ENCODE measurements around the gene AREL1. TPM values are rescaled to one million over a fixed set of nuclear protein-coding genes. Genes with fewer than 3 reads are reported as not detected.
"Not testable (repeated sequence)": the region's sequence is repeated elsewhere in the genome, so short reads cannot be mapped to it uniquely, and the experiment has no call there.

The AREL1 gene
- total RNA-seq, result 10 to 100 TPM; 17.0 to 24.3 (median 24.0) TPM

GRCh38 chr14:74712499-74713394 lies at the start of gene AREL1, which contains the start of gene FCF1:
TSS of gene AREL1 (minus strand) at chr14:74713080. CDS start at chr14:74685615, 27,465 bp downstream.
TSS of gene FCF1 (plus strand) at chr14:74713144. CDS start at chr14:74713198, 54 bp downstream.
- peak in 1 of 3 donors; percentile 8 for TF ChIP-seq CTCF (IDR thresholded peaks at IDR 0.05)
- TF ChIP-seq POLR2A (IDR thresholded peaks at IDR 0.05), result no peak
- TF ChIP-seq POLR2AphosphoS5 (IDR thresholded peaks at IDR 0.05), result peak; percentile 91 to 97 (median 96)
- Histone ChIP-seq H3K4me1 (peaks cover 7% of the 10 kb centered on the region in 2 donors), H3K4me3 (peak within 1 kb of the TSS; percentile 70 to 87 (median 81)), H3K9me3 (no peaks in the 10 kb centered on the region), H3K27me3 (no peaks in the 10 kb centered on the region), H3K27ac (peak within 1 kb of the TSS; percentile 92 to 93), H3K36me3 (peaks cover 5% of the 10 kb centered on the region)
- intact Hi-C loops (cut with DNase I; ENCODE audit: low total_unique reads), result no loop called here
- peak; percentile 65 to 76 for DNase-seq (ENCODE audit: low spot score in 2 of 2)

GRCh38 chr14:74758505-74758904 lies 45.6 kb upstream of the AREL1 start:
- H3K27ac ChIP-seq; intact Hi-C loops (cut with DNase I; ENCODE audit: low total_unique reads); H3K36me3 ChIP-seq; H3K4me1 ChIP-seq; H3K4me3 ChIP-seq; H3K9me3 ChIP-seq; DNase-seq (ENCODE audit: low spot score in 2 of 2); H3K27me3 ChIP-seq: not testable (repeated sequence)

- H3K27ac ChIP-seq, result no peak overlapping the region
- H3K9me3 ChIP-seq, result no peaks in the 10 kb centered on the region
- intact Hi-C loops (cut with DNase I; ENCODE audit: low total_unique reads), result no loop called here
- TF ChIP-seq CTCF (IDR thresholded peaks at IDR 0.05) (no peak), POLR2A (IDR thresholded peaks at IDR 0.05) (no peak)
- no peak overlapping the region for H3K4me3 ChIP-seq
- DNase-seq (ENCODE audit: low spot score in 2 of 2), result no peak
- H3K27me3 ChIP-seq, result no peaks in the 10 kb centered on the region
- H3K36me3 ChIP-seq, result no peaks in the 10 kb centered on the region
- no peaks in the 10 kb centered on the region for H3K4me1 ChIP-seq
These were observed 43.4 kb upstream of the AREL1 start for GRCh38 chr14:74756326-74756725.

GRCh38 chr14:74754899-74755298 lies 42.0 kb upstream of the AREL1 start:
- no peak overlapping the region for H3K27ac ChIP-seq
- intact Hi-C loops (cut with DNase I; ENCODE audit: low total_unique reads), result no loop called here

GRCh38 chr14:74754157-74754556 lies 41.3 kb upstream of the AREL1 start:
- Histone ChIP-seq H3K9me3 (no peaks in the 10 kb centered on the region), H3K4me3 (no peak overlapping the region), H3K36me3 (no peaks in the 10 kb centered on the region), H3K4me1 (no peaks in the 10 kb centered on the region), H3K27ac (no peak overlapping the region), H3K27me3 (no peaks in the 10 kb centered on the region)
- no peak for DNase-seq (ENCODE audit: low spot score in 2 of 2)
- intact Hi-C loops (cut with DNase I; ENCODE audit: low total_unique reads), result no loop called here
- TF ChIP-seq POLR2A (IDR thresholded peaks at IDR 0.05), result no peak
- TF ChIP-seq CTCF (IDR thresholded peaks at IDR 0.05), result no peak
- no peak for TF ChIP-seq POLR2AphosphoS5 (IDR thresholded peaks at IDR 0.05)

More at GRCh38 chr14:74754899-74755298, 42.0 kb upstream of the AREL1 start:
- Histone ChIP-seq H3K27me3 (no peaks in the 10 kb centered on the region), H3K36me3 (no peaks in the 10 kb centered on the region), H3K4me1 (no peaks in the 10 kb centered on the region), H3K9me3 (no peaks in the 10 kb centered on the region), H3K4me3 (no peak overlapping the region)
- DNase-seq (ENCODE audit: low spot score in 2 of 2), result no peak
- no peak for TF ChIP-seq CTCF (IDR thresholded peaks at IDR 0.05)
- no peak for TF ChIP-seq POLR2AphosphoS5 (IDR thresholded peaks at IDR 0.05)
- no peak for TF ChIP-seq POLR2A (IDR thresholded peaks at IDR 0.05)

Data from breast epithelium (tissue), 4 donors.